GM10248 (cell line): ENCODE measurements around the gene OR2AT4.

Source experiments
- CTCF ChIA-PET: fragments of 300-600 bp; sonication (Branson Sonifier 250); formaldehyde crosslinking; extraction: SDS; loops from one replicate; lab custom pipeline; 2021; ENCODE audit warnings: antibody characterized with exemption; lab: Yijun Ruan, JAX
- POLR2A ChIA-PET: fragments of 350-650 bp; sonication (Branson Sonifier 250); formaldehyde crosslinking; extraction: SDS; loops from one replicate; lab custom pipeline; 2020; ENCODE audit warnings: antibody characterized with exemption; lab: Yijun Ruan, JAX
- DNase-seq: peaks from one replicate; pipeline ENCODE4 v3.0.0; 2012; ENCODE audit errors: extremely low spot score
- TF ChIP-seq, protein P1 (sequence below): IDR thresholded peaks from 2 replicates; pipeline ENCODE4 v1.5.1; 2012; ENCODE audit warnings: mild to moderate bottlenecking, low read depth; ENCODE audit errors: extremely low read depth, missing control alignments, control extremely low read depth

Gene OR2AT4

DNA sequence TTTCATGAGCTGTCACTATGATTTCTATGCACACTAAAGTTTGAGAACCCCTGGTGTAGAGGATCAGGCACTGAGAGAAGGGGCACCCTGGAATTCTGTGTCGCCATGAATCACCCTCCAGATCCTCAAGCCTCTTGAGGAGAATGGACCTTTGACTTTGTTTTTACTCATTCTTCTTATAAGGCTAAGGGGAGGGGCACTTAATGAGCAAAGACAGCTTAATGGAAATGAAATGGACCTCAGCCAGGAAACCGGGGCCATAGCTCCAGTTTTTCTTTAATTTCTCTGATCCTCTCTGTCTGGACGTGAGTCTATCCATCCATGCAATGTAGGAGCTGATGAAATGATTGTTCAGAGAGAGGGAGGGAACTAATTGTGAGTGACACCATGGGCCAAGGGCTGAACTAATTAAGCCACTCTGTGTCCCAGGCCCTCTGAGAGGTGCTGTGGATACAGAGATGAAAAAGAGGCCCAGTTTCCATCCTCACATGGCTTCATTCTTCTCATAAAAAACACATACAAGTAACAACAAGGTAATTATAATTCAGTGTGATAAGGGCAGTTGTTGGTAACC is 32.8 kb downstream of the OR2AT4 start:
- ChIA-PET CTCF (interaction anchor here (1.0 to 2.7 kb wide), 7 partner anchors 7 to 184 kb away, joined by 3 to 10 read pairs (median 5); no protein-coding TSS in a partner anchor), POLR2A (no interaction called here)
- TF ChIP-seq, protein P1, sequence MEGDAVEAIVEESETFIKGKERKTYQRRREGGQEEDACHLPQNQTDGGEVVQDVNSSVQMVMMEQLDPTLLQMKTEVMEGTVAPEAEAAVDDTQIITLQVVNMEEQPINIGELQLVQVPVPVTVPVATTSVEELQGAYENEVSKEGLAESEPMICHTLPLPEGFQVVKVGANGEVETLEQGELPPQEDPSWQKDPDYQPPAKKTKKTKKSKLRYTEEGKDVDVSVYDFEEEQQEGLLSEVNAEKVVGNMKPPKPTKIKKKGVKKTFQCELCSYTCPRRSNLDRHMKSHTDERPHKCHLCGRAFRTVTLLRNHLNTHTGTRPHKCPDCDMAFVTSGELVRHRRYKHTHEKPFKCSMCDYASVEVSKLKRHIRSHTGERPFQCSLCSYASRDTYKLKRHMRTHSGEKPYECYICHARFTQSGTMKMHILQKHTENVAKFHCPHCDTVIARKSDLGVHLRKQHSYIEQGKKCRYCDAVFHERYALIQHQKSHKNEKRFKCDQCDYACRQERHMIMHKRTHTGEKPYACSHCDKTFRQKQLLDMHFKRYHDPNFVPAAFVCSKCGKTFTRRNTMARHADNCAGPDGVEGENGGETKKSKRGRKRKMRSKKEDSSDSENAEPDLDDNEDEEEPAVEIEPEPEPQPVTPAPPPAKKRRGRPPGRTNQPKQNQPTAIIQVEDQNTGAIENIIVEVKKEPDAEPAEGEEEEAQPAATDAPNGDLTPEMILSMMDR = no peak
- DNase-seq = no peak

- ChIA-PET POLR2A (no interaction called here), CTCF (interaction anchor here (1.0 to 1.7 kb wide), 6 partner anchors 11 to 182 kb away, joined by 3 to 7 read pairs (median 3); no protein-coding TSS in a partner anchor)
- no peak for DNase-seq
- TF ChIP-seq, protein P1 = no peak
Measured at GRCh38 chr11:75059299-75059698, 37.4 kb downstream of the OR2AT4 start.

DNA sequence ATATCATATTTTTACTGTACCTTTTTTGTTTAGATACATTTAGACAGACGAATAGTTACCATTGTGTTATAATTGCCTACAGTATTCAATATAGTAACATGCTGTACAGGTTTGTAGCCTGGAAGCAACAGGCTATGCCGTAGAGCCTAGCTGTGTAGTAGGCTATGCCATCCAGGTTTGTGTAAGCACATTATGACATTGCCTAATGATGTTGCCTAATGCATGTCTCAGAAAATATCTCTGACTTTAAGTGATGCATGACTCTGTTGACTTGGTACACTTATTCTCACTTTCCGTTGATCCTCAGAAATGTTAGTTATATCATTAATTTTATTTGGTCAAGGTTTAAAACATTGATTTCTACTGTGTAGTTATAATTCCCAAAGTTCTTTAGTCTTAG is 39.9 kb downstream of the OR2AT4 start:
- DNase-seq = no peak
- TF ChIP-seq, protein P1 = no peak
- CTCF ChIA-PET = interaction anchor here (0.6 to 1.8 kb wide), 6 partner anchors 9 to 83 kb away, joined by 3 to 10 read pairs (median 4); no protein-coding TSS in a partner anchor
- POLR2A ChIA-PET = no interaction called here

DNA sequence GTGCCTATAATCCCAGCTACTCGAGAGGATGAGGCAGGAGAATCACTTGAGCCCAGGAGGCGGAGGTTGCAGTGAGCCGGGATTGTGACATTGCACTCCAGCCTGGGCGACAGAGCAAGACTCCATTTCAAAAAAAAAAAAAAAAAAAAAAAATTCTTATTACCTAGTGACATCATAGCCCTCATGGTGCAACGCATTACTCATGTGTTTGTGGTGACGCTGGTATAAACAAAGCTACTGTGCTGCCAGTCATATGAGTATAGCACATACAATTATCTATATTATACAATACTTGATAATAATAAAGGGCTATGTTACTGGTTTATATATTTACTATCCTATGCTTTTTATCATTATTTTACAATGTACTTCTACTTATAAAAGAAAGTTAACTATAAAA is 41.2 kb downstream of the OR2AT4 start:
- no peak for DNase-seq
- CTCF ChIA-PET = interaction anchor here (1.1 to 1.4 kb wide), 2 partner anchors 14 to 48 kb away, joined by 3 to 5 read pairs; no protein-coding TSS in a partner anchor
- POLR2A ChIA-PET = no interaction called here
- TF ChIP-seq, protein P1 = no peak

- DNase-seq = no peak
- ChIA-PET CTCF (interaction anchor here (1.1 to 1.4 kb wide), 2 partner anchors 20 to 30 kb away, joined by 4 to 5 read pairs; no protein-coding TSS in a partner anchor), POLR2A (no interaction called here)
- TF ChIP-seq, protein P1 = no peak
Measured at GRCh38 chr11:75052457-75052856, 44.2 kb downstream of the OR2AT4 start.

DNA sequence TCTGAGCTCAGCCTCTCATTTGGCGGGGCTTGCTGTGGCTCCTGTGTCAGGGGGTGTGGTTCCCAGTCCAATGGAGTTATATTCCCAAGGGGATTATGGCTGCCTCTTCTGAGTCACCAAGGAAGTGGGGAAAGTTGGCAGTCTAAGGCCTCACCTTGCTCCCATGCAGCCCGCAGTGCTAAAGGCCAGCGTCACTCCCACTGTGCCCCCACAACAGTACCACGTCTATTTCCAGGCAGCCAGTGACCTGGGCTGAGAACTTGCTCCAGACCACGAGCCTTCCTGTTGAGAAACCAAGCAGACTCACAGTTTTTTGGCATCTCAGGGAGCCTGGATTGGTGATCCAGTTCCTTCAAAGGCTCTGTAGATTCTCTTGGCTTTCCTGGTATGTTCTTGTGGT is 45.6 kb downstream of the OR2AT4 start:
- no peak for DNase-seq
- CTCF ChIA-PET = interaction anchor here (1.0 to 1.1 kb wide), 2 partner anchors 13 to 14 kb away, joined by 3 to 4 read pairs; no protein-coding TSS in a partner anchor
- TF ChIP-seq, protein P1 = no peak
- POLR2A ChIA-PET = no interaction called here
